Epithelial cell of proximal tubule (primary cell): Measurements from ENCODE around the gene MRPL14. TPM values are rescaled to one million over a fixed set of nuclear protein-coding genes. Genes with fewer than 3 reads are reported as not detected.

Source experiments
- DNase-seq: peaks from one replicate; pipeline ENCODE4 v3.0.0-alpha.2; 2011; ENCODE audit warnings: low read depth
- H3K4me3 ChIP-seq: 2 replicates; pipeline ENCODE4 v1.5.1; 2011; ENCODE audit warnings: low read depth, mild to moderate bottlenecking, low read length
- total RNA-seq: library from RNA; depleted of rRNA; stranded (reverse); fragments of >200 nt; gene quantifications from 2 replicates; pipeline ENCODE4 v1.2.3, GENCODE V29; 2015
- TF ChIP-seq, protein P1 (sequence below): conservative IDR thresholded peaks from 2 replicates; pipeline ENCODE4 v1.5.1; 2012; ENCODE audit warnings: low read depth, mild to moderate bottlenecking, low read length

Gene MRPL14
- total RNA-seq, 1 donor from 2014 or later = 95.5 TPM

DNA sequence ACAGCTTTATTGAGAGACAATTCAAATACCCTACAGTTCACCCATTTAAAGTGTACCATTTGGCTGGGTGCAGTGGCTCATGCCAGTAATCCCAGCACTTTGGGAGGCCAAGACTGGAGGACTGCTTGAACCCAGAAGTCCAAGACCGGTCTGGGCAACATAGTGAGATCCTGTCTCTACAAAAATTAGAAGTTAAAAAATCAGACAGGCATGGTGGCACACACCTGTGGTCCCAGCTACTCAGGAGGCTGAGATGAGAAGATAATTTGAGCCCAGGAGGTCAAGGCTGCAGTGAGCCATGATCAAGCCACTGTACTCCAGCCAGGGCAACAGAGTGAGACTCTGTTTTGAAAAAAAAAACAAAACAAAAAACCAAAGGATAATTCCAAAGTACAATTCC is 40.3 kb upstream of the MRPL14 start:
- H3K4me3 ChIP-seq = no peak overlapping the region

DNA sequence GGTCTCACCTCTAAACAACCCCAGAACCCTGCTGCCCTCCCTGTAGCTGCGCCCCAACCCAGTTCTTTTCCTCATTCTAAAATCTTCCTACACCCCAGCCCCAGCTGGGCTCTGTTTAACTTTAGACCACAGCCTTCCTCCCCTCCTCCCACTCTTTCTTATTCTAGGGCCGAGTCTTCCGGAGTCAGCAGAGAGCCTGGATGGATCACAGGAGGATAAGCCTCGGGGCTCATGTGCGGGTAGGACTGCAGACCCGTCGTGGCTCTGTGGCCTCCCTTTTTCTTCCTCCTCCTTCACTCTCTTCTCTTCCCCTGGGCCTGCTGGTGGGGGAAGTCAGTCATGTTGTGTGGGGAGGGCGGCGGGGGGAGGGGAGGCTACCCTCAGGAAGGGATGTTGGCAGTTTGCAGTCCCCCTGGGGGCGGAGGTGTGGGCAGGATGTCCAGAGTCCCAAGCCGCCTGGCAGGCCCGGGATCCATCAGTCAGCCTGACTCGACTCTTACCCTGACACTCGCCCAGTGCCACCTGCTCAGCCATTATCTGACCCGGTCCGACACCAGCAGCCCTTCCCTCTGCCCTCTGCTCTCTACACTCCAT is 39.4 kb upstream of the MRPL14 start:
- DNase-seq = no peak
- TF ChIP-seq, protein P1, sequence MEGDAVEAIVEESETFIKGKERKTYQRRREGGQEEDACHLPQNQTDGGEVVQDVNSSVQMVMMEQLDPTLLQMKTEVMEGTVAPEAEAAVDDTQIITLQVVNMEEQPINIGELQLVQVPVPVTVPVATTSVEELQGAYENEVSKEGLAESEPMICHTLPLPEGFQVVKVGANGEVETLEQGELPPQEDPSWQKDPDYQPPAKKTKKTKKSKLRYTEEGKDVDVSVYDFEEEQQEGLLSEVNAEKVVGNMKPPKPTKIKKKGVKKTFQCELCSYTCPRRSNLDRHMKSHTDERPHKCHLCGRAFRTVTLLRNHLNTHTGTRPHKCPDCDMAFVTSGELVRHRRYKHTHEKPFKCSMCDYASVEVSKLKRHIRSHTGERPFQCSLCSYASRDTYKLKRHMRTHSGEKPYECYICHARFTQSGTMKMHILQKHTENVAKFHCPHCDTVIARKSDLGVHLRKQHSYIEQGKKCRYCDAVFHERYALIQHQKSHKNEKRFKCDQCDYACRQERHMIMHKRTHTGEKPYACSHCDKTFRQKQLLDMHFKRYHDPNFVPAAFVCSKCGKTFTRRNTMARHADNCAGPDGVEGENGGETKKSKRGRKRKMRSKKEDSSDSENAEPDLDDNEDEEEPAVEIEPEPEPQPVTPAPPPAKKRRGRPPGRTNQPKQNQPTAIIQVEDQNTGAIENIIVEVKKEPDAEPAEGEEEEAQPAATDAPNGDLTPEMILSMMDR = no peak

More for the DNA sequence above, 40.3 kb upstream of the MRPL14 start:
- TF ChIP-seq, protein P1 = no peak
- no peak for DNase-seq

DNA sequence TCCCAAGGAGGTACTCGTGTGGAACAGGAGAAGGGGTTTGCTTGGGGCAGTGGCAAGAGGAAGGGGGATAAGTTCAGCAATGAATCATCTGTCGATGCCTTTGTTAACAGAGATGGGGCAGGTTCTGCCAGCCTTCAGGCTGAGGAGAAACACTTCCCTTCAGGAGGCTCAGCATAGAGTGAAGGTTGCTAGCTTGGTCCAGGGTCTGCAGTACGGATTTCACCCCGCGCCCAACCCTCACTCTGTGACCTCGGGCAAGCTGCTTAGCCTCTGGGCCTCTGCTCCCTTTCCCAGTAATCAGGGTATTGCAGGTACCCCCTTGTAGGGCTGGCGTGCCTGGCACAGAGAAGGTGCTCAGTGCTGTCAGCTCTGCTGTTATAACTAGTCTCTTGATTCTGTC is 38.9 kb upstream of the MRPL14 start:
- TF ChIP-seq, protein P1 = no peak
- no peak for DNase-seq
- no peak overlapping the region for H3K4me3 ChIP-seq

More for the DNA sequence above, 39.4 kb upstream of the MRPL14 start:
- no peak overlapping the region for H3K4me3 ChIP-seq

DNA sequence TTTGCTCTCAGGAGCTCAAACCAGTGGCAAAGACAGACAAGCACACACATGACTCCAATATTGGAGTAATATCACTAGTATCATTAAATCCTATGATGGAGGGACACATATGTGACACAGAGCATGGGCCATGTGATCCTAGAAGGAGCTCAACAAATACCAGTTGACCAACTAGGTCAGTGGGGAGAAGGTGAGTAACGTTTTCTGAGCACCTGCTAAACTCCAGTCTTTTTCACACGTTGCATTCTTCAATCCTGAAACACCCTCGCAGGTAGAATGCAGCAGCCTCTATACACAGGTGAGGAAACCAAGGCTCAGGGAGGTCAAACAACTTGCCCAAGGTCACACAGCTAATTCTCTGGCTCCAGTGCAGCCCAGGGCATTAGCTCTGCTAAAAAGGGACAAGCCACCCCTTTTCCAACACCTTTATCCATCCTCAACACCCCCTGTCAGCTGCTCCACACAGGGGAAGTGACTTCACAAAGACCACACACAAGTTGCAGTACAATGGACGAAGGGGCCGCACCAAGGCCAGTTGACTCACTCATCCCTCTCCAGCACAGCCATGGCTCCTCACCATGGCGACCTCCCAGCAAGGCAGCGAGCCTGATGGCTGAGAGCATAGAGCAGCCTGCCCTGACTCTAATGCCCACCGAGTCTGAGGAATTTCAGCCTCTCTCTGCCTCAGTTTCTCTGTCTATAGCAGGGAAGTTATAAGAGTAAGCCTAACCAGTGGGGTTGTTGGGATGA is 35.8 kb upstream of the MRPL14 start:
- TF ChIP-seq, protein P1 = no peak
- H3K4me3 ChIP-seq = no peak overlapping the region
- no peak for DNase-seq

DNA sequence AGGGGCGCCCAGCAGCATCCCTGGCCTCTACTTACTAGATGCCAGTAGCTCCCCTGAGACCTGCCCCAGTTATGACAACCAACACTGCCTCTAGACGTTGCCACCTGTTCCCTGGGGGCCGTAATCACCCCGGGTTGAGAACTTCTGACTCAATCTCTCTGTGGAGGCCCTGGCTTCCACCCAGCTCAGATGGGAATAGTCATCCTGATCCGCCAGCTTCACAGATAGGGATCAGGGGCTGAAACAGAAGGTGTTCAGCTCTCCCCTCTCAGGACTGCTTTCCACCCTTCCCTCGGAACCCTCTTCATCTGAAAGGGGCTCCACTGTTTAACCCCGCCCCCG is 34.7 kb upstream of the MRPL14 start:
- H3K4me3 ChIP-seq = no peak overlapping the region
- TF ChIP-seq, protein P1 = no peak
- no peak for DNase-seq

DNA sequence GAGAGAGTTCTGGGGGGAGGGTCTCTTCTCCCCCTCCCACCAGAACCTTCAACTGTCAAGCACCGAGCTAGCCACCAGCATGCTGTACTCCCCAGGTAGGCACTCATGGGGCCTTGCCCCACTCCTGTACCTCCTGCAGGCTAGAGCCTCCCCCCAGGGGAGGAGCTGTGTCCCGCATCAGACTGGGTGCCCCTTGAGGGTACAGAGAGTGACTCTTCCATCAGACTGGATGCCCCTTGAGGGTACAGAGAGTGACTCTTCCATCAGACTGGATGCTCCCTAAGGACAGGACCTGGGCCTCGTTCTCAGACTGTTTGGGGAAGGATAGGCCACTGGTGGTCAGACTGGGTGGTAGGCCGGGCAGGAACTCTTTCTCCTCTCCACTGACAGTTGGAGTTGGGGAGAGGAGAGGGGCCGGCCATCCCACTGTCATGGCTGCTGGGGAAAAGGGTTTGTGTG is 31.5 kb upstream of the MRPL14 start, which contains the start of gene CAPN11:
Gene CAPN11 (plus strand): TSS at position 51 of the 459 bp plus-strand sequence. CDS start 29 bp downstream, at position 80.
- no peak for DNase-seq
- TF ChIP-seq, protein P1 = no peak

More for the DNA sequence above, 31.5 kb upstream of the MRPL14 start, which contains the start of gene CAPN11:
- no peak within 1 kb of the TSS for H3K4me3 ChIP-seq
